HG02943 (cell line): ENCODE results near the gene IKZF2.
"Not testable (repeated sequence)": the region's sequence is repeated elsewhere in the genome, so short reads cannot be mapped to it uniquely, and the experiment has no call there.

ENCODE experiments used
- ATAC-seq: cut with Tn5 transposase; IDR thresholded peaks from one replicate; pipeline ENCODE4 v1.9.1; 2021; ENCODE audit warnings: mild to moderate bottlenecking, low read depth, moderate library complexity; ENCODE audit not compliant: unreplicated experiment

IKZF2 gene

GRCh38 chr2:213064099-213064498, 87.3 kb downstream of the IKZF2 start:
- no peak for ATAC-seq

GRCh38 chr2:213057977-213058376, 93.4 kb downstream of the IKZF2 start:
- no peak for ATAC-seq

GRCh38 chr2:213046431-213046830, 105.0 kb downstream of the IKZF2 start:
- ATAC-seq, result no peak

- no peak for ATAC-seq
Observed at GRCh38 chr2:213043566-213043965, 107.8 kb downstream of the IKZF2 start.

- ATAC-seq, result no peak
Observed at GRCh38 chr2:213042262-213042661, 109.2 kb downstream of the IKZF2 start.

- ATAC-seq, result no peak
Observed at GRCh38 chr2:213036836-213037235, 114.6 kb downstream of the IKZF2 start.

- ATAC-seq, result no peak
Observed at GRCh38 chr2:213034585-213034984, 116.8 kb downstream of the IKZF2 start.

GRCh38 chr2:213032607-213033006, 118.8 kb downstream of the IKZF2 start:
- ATAC-seq, result no peak

- peak; percentile 66 for ATAC-seq
Observed at GRCh38 chr2:213022987-213023386, 128.4 kb downstream of the IKZF2 start.

- ATAC-seq, result peak; percentile 77
Observed at GRCh38 chr2:213021971-213022899, 129.2 kb downstream of the IKZF2 start.

GRCh38 chr2:213020913-213021312, 130.5 kb downstream of the IKZF2 start:
- ATAC-seq, result not testable (repeated sequence)

- no peak for ATAC-seq
Observed at GRCh38 chr2:213020268-213020667, 131.1 kb downstream of the IKZF2 start.

- no peak for ATAC-seq
Observed at GRCh38 chr2:213019368-213019767, 132.0 kb downstream of the IKZF2 start.

- ATAC-seq, result no peak
Observed at GRCh38 chr2:213018340-213018901, 133.0 kb downstream of the IKZF2 start.

GRCh38 chr2:213017404-213017803, 134.0 kb downstream of the IKZF2 start:
- no peak for ATAC-seq

- no peak for ATAC-seq
Observed at GRCh38 chr2:213016984-213017351, 134.4 kb downstream of the IKZF2 start.

- peak; percentile 31 for ATAC-seq
Observed at GRCh38 chr2:213016166-213016983, 135.0 kb downstream of the IKZF2 start.

- peak; percentile 87 for ATAC-seq
Observed at GRCh38 chr2:213015387-213016165, 135.8 kb downstream of the IKZF2 start.

GRCh38 chr2:213013979-213014378, 137.4 kb downstream of the IKZF2 start:
- ATAC-seq, result no peak

GRCh38 chr2:213011505-213011904, 139.9 kb downstream of the IKZF2 start:
- no peak for ATAC-seq
